ENCODE data around the gene SCO2. TPM values are rescaled to one million over a fixed set of nuclear protein-coding genes. Genes with fewer than 3 reads are reported as not detected.

The SCO2 gene
- total RNA-seq, 1 donor from 2014 or later: 2.0 TPM

- H3K4me3 Mint-ChIP-seq: no peak overlapping the region
- H3K9me3 Mint-ChIP-seq: no peaks in the 10 kb centered on the region
- no peaks in the 10 kb centered on the region for H3K36me3 Mint-ChIP-seq
- no peak overlapping the region for H3K27ac Mint-ChIP-seq
- TF ChIP-seq CTCF (conservative IDR thresholded peaks at IDR 0.05): no peak
- DNase-seq (ENCODE audit: extremely low spot score, unreplicated experiment): no peak
- no peaks in the 10 kb centered on the region for H3K27me3 Mint-ChIP-seq
- peaks cover 9% of the 10 kb centered on the region for H3K4me1 Mint-ChIP-seq (ENCODE audit: unreplicated experiment)
These were observed 20.1 kb downstream of the SCO2 start for GRCh38 chr22:50505276-50505775.

DNA sequence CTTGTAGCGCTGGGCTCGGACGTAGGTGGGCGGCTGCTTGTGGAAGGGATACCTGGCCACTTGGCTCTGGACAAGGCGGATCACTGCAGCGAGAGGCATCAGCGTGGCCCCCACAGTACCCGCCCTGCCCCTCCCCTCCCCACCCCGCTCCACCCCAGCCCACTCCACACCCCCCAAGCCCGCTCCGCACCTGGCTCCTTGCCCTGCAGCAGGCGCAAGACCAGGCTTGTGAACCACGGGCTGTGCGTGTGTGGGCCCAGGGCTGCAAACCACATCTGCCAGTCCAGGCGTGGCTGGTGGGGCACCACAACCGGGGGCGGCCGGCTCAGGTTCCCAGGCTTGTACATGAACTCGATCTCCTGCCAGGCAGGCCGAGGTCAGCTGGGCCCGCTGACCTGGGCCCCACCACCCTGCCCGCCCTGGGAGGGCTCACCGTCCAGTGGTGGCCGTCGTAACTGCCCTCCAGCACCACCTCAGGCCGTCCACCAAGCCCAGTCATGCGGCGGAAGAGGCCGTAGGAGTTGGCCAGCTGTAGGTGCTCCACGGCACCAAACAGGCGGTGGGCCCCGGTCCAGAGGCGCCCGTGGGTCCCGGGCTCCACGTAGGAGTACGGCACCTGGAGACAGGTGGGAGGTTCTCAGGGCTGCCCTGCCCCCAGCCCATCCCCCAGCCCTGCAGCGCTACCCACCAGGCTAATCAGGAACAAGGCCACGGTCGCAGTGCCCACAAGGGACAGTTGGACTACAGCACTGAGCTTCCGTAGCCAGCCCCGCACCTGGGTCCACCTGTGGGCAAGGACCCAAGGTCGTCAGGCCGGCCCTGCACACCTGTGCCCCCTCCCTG, 20.8 kb downstream of the SCO2 start:
- DNase-seq (ENCODE audit: extremely low spot score, unreplicated experiment): peak; percentile 70
- TF ChIP-seq CTCF (conservative IDR thresholded peaks at IDR 0.05): no peak
- peaks cover 8% of the 10 kb centered on the region for H3K4me1 Mint-ChIP-seq (ENCODE audit: unreplicated experiment)
- H3K9me3 Mint-ChIP-seq: no peaks in the 10 kb centered on the region
- H3K36me3 Mint-ChIP-seq: no peaks in the 10 kb centered on the region
- no peak overlapping the region for H3K27ac Mint-ChIP-seq
- no peak overlapping the region for H3K4me3 Mint-ChIP-seq
- no peaks in the 10 kb centered on the region for H3K27me3 Mint-ChIP-seq

GRCh38 chr22:50503475-50504145, 21.8 kb downstream of the SCO2 start:
- H3K27ac Mint-ChIP-seq: no peak overlapping the region
- peak; percentile 67 for DNase-seq (ENCODE audit: extremely low spot score, unreplicated experiment)
- H3K9me3 Mint-ChIP-seq: no peaks in the 10 kb centered on the region
- TF ChIP-seq CTCF (conservative IDR thresholded peaks at IDR 0.05): no peak
- H3K36me3 Mint-ChIP-seq: no peaks in the 10 kb centered on the region
- H3K27me3 Mint-ChIP-seq: no peaks in the 10 kb centered on the region
- peaks cover 3% of the 10 kb centered on the region for H3K4me1 Mint-ChIP-seq (ENCODE audit: unreplicated experiment)
- H3K4me3 Mint-ChIP-seq: no peak overlapping the region

DNA sequence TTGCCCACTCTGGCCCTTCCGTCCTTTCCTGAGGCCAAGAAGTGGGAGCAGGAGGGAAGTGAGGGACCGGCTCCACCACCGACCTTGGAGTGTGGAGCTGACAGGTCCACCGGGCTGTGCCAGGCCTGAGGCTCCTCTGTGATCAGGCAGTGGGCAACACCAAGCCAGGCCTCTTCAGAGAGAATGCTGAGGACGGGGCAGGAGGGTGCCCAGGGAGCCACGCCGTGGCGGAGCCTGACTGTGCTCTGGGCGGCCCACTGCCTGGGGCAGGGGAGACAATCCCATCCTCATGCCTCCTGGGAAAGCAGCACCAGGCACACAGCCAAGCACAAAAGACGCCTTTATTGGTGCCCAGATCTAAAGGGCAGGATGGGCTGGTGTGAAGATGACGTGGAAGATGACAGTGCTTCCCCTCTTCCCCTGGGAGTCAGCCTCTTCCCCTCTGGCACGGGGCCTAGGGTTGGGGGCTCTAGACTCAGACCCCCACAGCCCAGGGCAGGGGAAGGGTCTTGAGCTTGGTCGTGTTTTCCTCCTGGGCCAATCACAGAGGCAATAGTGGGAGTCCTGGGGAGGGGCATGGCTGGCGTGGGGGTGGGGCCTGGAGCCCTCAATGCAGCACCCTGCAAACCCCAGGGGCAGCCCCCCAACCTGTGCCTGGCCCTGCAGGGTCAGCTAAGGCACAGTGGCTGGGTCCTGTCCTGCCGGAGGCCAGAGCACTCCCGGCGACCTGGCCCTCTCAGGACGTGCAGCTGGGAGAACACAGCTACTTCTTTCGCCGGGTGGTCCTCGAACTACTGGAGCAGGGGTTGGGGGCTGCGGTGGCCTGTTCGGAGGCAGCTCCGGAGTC, 22.5 kb downstream of the SCO2 start:
- Mint-ChIP-seq H3K27me3 (no peaks in the 10 kb centered on the region), H3K9me3 (no peaks in the 10 kb centered on the region), H3K36me3 (no peaks in the 10 kb centered on the region), H3K27ac (no peak overlapping the region), H3K4me1 (ENCODE audit: unreplicated experiment) (peaks cover 11% of the 10 kb centered on the region), H3K4me3 (no peak overlapping the region)
- no peak for TF ChIP-seq CTCF (conservative IDR thresholded peaks at IDR 0.05)
- DNase-seq (ENCODE audit: extremely low spot score, unreplicated experiment): no peak

DNA sequence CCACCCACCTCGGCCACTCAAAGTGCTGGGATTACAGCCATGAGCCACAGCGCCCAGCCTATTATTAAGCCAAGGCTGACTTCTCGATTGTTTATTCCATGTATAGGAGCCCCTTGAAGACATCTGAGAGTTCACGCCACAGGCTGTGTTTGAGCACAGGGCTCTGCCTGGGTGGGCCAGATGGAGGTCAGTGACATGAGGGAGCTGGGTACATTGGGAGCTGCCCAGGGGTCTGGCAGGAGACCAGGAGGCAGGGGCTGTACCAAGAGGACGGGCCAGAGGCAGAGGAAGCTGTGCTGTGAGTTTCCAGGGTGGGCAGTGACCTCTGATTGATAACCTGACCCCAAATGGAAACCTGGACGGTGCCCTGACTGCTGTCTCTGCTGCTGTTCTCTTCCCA, 23.3 kb downstream of the SCO2 start:
- Mint-ChIP-seq H3K9me3 (no peaks in the 10 kb centered on the region), H3K4me3 (no peak overlapping the region), H3K36me3 (no peaks in the 10 kb centered on the region), H3K27me3 (no peaks in the 10 kb centered on the region), H3K4me1 (ENCODE audit: unreplicated experiment) (peaks cover 13% of the 10 kb centered on the region), H3K27ac (no peak overlapping the region)
- DNase-seq (ENCODE audit: extremely low spot score, unreplicated experiment): no peak
- no peak for TF ChIP-seq CTCF (conservative IDR thresholded peaks at IDR 0.05)

Measured in type B pancreatic cell (in vitro differentiated cells).